MG63 (cell line): Measurements from ENCODE around the gene HDAC4. TPM values are rescaled to one million over a fixed set of nuclear protein-coding genes. Genes with fewer than 3 reads are reported as not detected.

ENCODE experiments used
- DNase-seq: peaks from one replicate; pipeline ENCODE4 v3.0.0-alpha.2; 2020
- H3K27me3 ChIP-seq: fragments of 250-450 bp; sonication (Bioruptor Pico); 2 replicates; pipeline ENCODE4 v1.5.1; 2020; ENCODE audit warnings: mild to moderate bottlenecking, moderate library complexity
- H3K36me3 ChIP-seq: fragments of 250-450 bp; sonication (Bioruptor Pico); 2 replicates; pipeline ENCODE4 v1.5.1; 2020; ENCODE audit warnings: mild to moderate bottlenecking, moderate library complexity
- H3K4me3 ChIP-seq: fragments of 250-450 bp; sonication (Bioruptor Pico); 2 replicates; pipeline ENCODE4 v1.5.1; 2020; ENCODE audit warnings: mild to moderate bottlenecking, moderate library complexity
- H3K9me3 ChIP-seq: fragments of 250-450 bp; sonication (Bioruptor Pico); 2 replicates; pipeline ENCODE4 v1.5.1; 2020; ENCODE audit warnings: mild to moderate bottlenecking, moderate library complexity
- total RNA-seq: library from RNA; depleted of rRNA; stranded (reverse); fragments of >200 nt; shearing (Covaris generic); gene quantifications from 2 replicates; pipeline ENCODE4 v1.2.3, GENCODE V29; 2014; ENCODE audit warnings: low replicate concordance

Gene HDAC4
- total RNA-seq, 1 experiment from 2014 or later: 27.3 TPM

DNA sequence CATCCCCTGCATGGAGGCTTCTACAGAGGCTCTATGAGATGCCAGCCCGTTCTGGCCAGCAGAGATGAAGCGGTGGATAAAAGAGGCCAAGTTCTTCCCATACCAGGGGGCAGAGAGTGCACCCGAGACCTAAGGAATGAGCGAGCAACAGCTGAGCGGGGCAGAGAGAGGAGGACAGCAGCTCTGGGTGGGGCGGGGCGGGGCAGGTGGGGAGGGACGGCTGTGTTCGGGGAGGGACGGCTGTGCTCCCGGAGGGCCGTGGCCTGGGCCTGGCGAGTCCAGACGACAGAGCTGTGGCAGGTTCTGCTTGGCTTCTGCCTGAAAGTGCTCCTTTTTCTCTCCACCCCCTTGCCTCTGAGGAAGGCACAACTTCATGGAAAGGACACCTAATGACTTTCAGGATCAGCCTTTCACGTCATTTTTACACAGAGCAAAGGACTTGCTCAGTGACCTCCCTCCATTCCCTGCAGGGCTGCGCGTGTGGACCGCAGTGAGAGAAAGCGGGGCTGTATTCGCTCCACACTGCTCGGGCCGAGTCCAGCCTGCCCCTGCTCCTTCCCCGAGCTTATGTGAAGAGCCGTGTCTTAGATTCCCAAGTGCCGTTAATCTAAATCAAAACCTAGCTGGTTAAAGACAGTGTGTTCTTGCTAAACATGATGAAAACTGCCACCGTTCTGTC, 232.9 kb downstream of the HDAC4 start:
- peaks cover 25% of the 10 kb centered on the region for H3K9me3 ChIP-seq
- DNase-seq: no peak
- H3K27me3 ChIP-seq: no peaks in the 10 kb centered on the region
- H3K4me3 ChIP-seq: no peak overlapping the region
- H3K36me3 ChIP-seq: peaks cover 11% of the 10 kb centered on the region

DNA sequence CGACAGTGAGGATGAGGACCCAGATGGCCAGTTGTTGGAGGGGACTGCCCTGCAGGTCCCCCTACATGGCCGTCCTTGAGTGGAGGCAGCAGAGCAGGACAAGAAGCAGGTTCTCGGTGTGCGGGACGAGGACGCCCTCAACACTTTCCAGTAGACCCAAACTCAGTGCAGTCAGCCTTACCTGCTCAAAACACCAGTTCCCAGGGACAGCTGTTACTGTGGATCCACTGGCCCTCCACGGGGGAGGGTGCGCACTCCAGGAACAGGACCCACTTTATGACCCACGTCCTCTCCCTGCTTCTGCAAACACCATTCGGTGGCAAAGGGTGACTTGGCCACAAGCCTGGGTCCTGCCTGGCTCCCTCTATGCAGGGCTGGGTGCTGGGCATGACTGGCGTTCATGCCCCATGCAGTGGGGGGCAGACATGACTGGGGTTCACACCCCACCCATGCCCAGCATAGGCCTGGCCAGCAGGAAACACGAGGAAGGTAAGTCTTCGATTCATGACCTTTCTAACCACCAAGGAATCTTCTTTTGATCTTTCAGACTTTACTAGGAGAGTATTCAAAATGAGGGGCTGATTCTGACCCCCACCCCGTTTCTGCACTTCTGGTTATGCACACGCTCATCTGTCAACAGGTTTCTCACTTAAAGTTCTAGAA, 233.7 kb downstream of the HDAC4 start:
- no peak for DNase-seq
- peaks cover 18% of the 10 kb centered on the region for H3K9me3 ChIP-seq
- peaks cover 10% of the 10 kb centered on the region for H3K36me3 ChIP-seq
- no peak overlapping the region for H3K4me3 ChIP-seq
- no peaks in the 10 kb centered on the region for H3K27me3 ChIP-seq

GRCh38 chr2:239166201-239166834, 234.5 kb downstream of the HDAC4 start:
- Histone ChIP-seq H3K4me3 (no peak overlapping the region), H3K27me3 (no peaks in the 10 kb centered on the region), H3K36me3 (peaks cover 10% of the 10 kb centered on the region), H3K9me3 (peaks cover 11% of the 10 kb centered on the region)
- DNase-seq: no peak

DNA sequence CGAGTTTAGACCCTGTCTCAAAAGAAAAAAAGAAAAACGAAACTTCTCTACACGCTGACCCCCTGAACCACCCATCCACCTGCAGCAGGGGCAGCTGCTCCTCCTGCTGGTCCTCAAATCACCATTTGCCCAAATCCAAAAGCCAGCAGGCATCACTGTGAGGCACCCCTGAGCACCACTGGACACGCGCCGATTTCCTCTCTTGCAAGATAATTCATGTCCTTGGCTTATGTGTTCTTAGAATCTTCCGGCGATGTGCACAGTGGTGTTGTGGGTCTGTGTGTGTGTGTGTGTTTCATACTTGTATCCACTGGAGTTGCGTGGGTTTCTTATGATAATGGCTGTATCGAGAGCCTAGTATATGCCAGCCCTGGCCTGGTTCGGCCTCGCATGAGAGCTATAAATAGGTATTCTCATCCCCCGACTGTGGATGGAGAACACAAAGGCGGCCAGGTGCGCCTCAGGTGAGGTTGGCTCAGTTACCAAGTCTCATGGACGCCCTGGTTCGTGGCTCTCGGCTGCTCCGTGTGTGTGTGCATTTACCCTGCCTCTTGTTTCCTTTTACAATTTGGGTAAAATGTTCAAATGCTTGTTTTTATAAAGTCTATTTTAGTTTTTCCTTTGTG, 235.5 kb downstream of the HDAC4 start:
- H3K36me3 ChIP-seq: peaks cover 6% of the 10 kb centered on the region
- no peak for DNase-seq
- H3K27me3 ChIP-seq: no peaks in the 10 kb centered on the region
- no peak overlapping the region for H3K4me3 ChIP-seq
- peaks cover 2% of the 10 kb centered on the region; the same call in 1 of the 2 replicates for H3K9me3 ChIP-seq

DNA sequence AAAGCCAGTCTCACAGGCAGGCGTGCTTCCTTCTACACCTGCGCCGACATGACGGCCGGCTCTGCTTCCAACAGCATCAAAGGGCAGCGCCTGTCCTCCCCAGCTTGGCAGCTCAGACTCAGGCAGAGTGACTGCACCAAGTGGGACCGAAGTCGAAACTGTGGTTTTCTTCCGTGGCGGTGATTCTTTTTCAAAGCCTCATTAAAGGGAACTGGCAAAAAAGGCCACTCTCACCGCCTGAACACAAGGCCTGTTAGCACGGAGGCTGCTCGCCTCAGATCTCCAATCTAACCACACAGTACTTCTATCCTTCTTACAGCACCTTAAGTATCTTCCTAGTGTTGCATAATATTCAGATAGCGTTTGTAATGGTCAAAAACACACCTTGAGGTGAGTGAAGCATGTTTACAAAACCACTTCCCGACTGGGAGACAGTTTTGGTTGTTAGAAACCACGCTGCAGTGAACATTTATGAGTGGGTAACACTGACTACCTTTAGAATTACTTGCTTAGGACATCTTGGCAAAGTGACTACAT, 236.4 kb downstream of the HDAC4 start:
- DNase-seq: no peak

GRCh38 chr2:239163688-239164334, 237.0 kb downstream of the HDAC4 start:
- DNase-seq: no peak
- Histone ChIP-seq H3K27me3 (no peaks in the 10 kb centered on the region), H3K4me3 (no peak overlapping the region), H3K36me3 (peaks cover 5% of the 10 kb centered on the region), H3K9me3 (no peaks in the 10 kb centered on the region)

More for the DNA sequence above, 236.4 kb downstream of the HDAC4 start:
- Histone ChIP-seq H3K9me3 (no peaks in the 10 kb centered on the region), H3K36me3 (peaks cover 5% of the 10 kb centered on the region), H3K4me3 (no peak overlapping the region), H3K27me3 (no peaks in the 10 kb centered on the region)

DNA sequence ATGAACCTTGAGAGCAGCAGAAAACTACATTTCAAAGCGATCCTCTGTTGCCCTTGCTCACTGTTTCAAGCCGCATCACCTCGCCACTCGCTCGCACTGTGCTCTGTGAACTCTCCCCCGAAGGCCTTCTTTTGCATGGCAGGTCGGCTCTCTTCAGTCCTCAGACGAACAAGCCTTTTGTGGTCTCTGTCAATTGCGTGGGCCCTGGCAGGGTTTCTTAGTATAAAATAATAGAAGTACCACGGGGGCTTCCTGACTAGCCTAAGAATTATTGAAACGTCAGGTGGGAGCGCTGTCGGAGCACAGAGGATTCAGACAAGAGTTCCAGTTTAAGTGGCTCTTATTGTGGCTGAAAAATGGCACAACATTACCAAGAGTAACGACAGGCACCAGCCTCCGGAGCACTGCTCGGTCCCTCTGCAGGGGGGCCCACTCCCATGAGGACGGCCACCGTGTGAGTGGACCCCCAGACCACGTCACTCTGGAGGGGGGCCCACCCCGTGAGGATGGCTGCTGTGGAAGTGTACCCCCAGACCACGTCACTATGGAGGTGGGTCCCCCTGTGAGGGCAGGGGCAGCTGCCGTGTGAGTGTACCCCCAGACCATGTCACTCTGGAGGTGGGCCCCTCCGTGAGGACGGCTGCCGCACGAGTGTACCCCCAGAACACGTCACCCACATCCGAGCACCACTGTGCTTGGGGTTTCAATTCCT, 237.7 kb downstream of the HDAC4 start:
- H3K27me3 ChIP-seq: no peaks in the 10 kb centered on the region
- DNase-seq: no peak
- H3K9me3 ChIP-seq: no peaks in the 10 kb centered on the region
- H3K4me3 ChIP-seq: no peak overlapping the region
- H3K36me3 ChIP-seq: peaks cover 5% of the 10 kb centered on the region

DNA sequence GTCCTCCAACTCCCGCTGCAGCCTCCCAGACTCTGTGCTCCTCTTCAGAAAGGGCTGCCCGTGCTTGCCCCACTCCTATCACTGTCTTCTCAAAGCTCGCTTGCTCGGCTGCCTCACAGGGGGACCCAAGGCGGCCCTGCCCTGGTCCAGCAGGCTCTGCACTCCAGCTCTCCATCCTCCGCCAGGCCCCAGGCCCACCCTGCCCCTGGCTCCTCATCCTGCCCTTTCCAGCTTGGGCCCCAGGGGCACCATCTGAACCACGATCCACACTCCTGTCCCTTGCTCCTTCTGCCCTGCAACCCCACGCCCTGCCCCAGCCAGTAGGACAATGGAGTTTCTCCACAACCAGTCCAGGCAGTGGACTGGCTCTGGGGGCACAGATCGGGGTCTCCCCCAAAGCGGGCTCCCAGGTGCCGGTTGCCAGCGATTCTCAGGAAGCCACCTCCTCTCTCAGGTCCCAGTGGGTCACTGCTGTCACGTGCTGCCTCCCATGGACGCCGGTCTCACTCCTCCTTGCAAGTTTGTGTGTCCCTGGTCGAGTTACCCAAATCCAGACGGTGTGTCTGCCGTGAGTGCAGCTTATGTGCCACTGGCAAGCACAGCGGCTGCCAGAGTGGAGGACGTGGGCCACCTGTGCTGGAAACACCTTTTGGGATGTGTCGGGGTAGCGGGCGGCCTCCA, 238.5 kb downstream of the HDAC4 start:
- no peak for DNase-seq
- H3K36me3 ChIP-seq: peaks cover 5% of the 10 kb centered on the region
- H3K27me3 ChIP-seq: no peaks in the 10 kb centered on the region
- H3K9me3 ChIP-seq: no peaks in the 10 kb centered on the region
- H3K4me3 ChIP-seq: no peak overlapping the region

DNA sequence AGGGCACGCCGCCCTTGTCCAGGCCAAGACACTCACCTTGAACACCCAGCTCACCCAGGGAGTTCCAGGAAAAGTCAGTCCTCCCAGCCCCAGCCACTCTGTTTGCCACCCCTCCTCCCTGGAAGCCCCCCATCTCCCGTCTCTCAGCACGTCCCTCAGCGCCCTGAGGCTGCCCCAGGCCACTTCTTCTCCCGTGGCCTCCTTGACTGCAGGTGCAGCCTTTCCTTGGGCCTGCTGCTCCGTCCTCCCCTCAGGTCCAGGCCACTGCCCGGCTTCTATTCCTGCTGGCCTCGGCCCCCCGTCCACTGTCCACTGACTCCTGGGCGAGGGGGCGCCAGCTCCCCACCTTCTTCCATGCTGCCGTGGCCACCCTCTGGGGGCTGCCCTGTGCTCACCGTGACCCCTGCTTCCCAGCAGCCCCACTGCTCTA, 239.1 kb downstream of the HDAC4 start:
- Histone ChIP-seq H3K9me3 (no peaks in the 10 kb centered on the region), H3K27me3 (no peaks in the 10 kb centered on the region), H3K36me3 (peaks cover 5% of the 10 kb centered on the region), H3K4me3 (no peak overlapping the region)
- DNase-seq: no peak

DNA sequence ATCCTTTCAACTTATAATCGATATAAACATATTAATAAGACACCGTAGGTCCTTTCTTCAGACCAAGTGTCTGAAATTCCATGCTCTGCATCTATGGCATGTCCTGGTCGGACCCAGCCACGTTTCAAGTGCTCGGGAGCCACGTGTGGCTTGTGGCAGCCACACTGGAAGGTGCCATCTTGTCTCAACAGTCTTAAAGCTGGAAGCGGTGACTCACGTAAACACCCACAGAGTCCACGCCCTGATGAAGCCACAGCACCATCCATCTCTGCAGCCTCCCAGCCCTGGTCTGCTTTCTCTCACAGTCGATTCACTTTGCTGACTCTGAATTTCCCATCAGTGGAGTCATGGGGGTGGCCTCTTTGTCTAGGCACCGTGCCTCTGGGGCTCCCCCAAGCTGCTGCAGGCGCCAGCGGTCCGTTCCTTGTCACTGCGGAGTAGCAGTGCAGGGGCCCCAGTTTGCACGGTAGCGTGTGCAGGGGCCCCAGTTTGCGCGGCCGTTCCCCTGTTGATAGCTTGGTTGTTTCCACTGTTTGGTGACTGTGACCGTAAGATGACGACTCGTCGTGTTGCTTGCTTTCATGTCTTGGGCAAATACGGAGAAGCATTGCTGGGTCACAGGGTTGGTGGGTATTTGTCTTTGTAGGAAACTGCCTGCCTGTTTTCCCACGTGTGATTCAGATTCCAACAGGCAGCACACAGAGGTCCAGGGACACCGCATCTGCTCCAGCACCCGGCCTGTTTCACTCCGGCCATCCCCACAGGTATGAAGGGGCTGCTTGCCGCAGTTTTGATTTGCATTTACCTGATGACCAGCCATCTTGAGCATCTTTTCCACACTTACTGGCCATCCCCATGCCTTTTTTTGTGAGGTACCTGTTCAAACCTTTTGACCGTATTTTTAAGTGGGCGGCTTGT, 240.3 kb downstream of the HDAC4 start:
- no peak for DNase-seq
- Histone ChIP-seq H3K36me3 (peaks cover 5% of the 10 kb centered on the region), H3K27me3 (no peaks in the 10 kb centered on the region), H3K9me3 (no peaks in the 10 kb centered on the region), H3K4me3 (no peak overlapping the region)

DNA sequence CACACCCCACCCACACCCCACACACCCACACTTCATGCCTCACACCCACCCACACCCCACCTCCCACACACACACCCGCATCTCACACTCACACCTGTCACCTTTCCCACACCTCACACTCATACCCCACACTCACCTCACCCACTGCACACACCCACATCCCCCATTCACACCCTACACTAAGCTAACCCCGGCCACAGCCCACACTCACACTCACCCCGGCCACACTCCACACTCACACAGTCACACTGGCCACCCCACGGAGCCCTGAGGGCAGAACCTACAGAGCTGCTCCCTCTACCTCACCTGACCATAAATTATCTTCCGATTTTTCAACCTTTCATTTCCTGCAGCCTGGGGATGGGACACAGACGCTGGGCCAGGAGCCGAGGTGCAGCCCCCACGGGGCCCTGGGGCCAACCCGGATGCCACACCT, 241.3 kb downstream of the HDAC4 start:
- DNase-seq: no peak
- H3K4me3 ChIP-seq: no peak overlapping the region
- peaks cover 5% of the 10 kb centered on the region for H3K36me3 ChIP-seq
- H3K9me3 ChIP-seq: no peaks in the 10 kb centered on the region
- H3K27me3 ChIP-seq: no peaks in the 10 kb centered on the region

DNA sequence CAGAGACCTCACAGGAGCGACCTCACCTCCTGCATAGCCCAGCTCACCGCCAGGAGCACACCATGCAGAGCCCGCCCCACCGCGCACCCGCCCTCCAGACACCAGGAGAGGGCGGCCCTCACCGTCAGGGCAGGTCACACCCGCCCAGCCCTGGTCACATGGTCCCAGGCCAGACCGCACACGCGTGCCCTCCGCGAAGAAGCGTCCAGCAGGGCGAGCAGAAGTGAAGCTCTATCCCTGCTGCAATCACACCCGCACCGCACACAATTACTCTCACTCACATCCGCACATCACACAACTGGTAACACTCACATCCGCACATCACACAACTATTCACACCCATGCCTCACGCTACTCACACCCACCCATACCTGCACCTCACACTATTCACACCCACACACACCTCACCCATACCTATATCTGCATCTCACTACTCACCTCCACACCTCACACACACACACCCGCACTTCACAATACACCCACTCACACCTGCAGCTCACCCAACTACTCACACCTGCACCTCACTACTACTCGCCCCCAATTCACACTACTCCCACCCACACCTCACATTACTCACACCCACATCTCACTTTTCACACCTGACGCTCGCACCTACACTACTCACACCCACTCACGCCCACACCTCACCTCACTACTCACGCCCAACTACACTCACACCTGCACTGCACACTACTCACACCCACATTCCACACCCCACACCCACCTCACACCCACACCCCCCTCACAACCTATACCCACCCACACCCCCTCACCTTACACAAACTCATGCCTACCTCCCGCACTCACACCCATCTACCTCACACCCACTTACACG, 242.0 kb downstream of the HDAC4 start:
- Histone ChIP-seq H3K9me3 (no peaks in the 10 kb centered on the region), H3K36me3 (peaks cover 5% of the 10 kb centered on the region), H3K27me3 (no peaks in the 10 kb centered on the region), H3K4me3 (no peak overlapping the region)
- no peak for DNase-seq

- no peak for DNase-seq
- Histone ChIP-seq H3K4me3 (no peak overlapping the region), H3K9me3 (no peaks in the 10 kb centered on the region), H3K36me3 (peaks cover 3% of the 10 kb centered on the region), H3K27me3 (no peaks in the 10 kb centered on the region)
Observed at GRCh38 chr2:239157771-239158170, 243.0 kb downstream of the HDAC4 start.

DNA sequence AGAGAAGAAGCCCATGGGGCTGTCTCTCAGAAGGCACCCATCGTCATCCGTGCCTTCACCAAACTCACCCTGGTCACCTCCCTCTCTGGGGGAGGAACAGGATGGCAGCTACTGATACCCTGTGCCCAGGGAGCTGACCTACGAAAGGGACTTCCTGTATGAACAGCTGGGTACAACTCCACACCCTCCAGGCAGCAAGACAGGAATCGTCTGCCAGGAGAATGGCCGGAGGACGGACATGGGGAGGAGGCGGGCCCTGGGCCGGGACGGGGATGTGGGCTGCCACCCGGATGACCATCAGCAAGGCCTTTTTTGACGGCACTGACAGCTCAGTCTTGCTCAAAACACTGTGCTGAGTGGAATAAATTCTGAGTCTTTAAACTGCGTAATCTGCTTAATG, 243.6 kb downstream of the HDAC4 start:
- Histone ChIP-seq H3K36me3 (peaks cover under 1% of the 10 kb centered on the region), H3K4me3 (no peak overlapping the region), H3K9me3 (no peaks in the 10 kb centered on the region), H3K27me3 (no peaks in the 10 kb centered on the region)
- no peak for DNase-seq
